HG03108 (cell line): ENCODE data around the gene CAMK2N1.
"Not testable (repeated sequence)": the region's sequence is repeated elsewhere in the genome, so short reads cannot be mapped to it uniquely, and the experiment has no call there.

Experiments used
- ATAC-seq: cut with Tn5 transposase; IDR thresholded peaks from one replicate; pipeline ENCODE4 v1.9.1; 2021; ENCODE audit warnings: moderate library complexity; ENCODE audit not compliant: unreplicated experiment

Gene CAMK2N1

GRCh38 chr1:20485527-20486456 is at the start of gene CAMK2N1:
Gene CAMK2N1 (minus strand): TSS chr1:20486210. CDS start chr1:20485379, 831 bp downstream.
- no peak for ATAC-seq

- ATAC-seq, result no peak
Observed at GRCh38 chr1:20534659-20535417, 48.8 kb upstream of the CAMK2N1 start.

- no peak for ATAC-seq
Observed at GRCh38 chr1:20533635-20534034, 47.6 kb upstream of the CAMK2N1 start.

GRCh38 chr1:20530901-20531300 is 44.9 kb upstream of the CAMK2N1 start:
- ATAC-seq, result no peak

GRCh38 chr1:20530306-20530705 is 44.3 kb upstream of the CAMK2N1 start:
- ATAC-seq, result no peak

- ATAC-seq, result no peak
Observed at GRCh38 chr1:20528221-20528620, 42.2 kb upstream of the CAMK2N1 start.

- ATAC-seq, result no peak
Observed at GRCh38 chr1:20526267-20526666, 40.3 kb upstream of the CAMK2N1 start.

GRCh38 chr1:20521960-20522861 is 36.2 kb upstream of the CAMK2N1 start:
- no peak for ATAC-seq

GRCh38 chr1:20519609-20520262 is 33.7 kb upstream of the CAMK2N1 start:
- ATAC-seq, result not testable (repeated sequence)

GRCh38 chr1:20511518-20512428 is 25.8 kb upstream of the CAMK2N1 start:
- no peak for ATAC-seq

- ATAC-seq, result no peak
Observed at GRCh38 chr1:20508411-20508771, 22.4 kb upstream of the CAMK2N1 start.

- peak; percentile 75 for ATAC-seq
Observed at GRCh38 chr1:20507564-20508410, 21.8 kb upstream of the CAMK2N1 start, which contains the start of gene MUL1. Gene MUL1 (minus strand): TSS chr1:20508151. CDS start chr1:20508024, 127 bp downstream.

GRCh38 chr1:20507248-20507563 is 21.2 kb upstream of the CAMK2N1 start:
- peak; percentile 7 for ATAC-seq

GRCh38 chr1:20505488-20505887 is 19.5 kb upstream of the CAMK2N1 start:
- ATAC-seq, result no peak

GRCh38 chr1:20500716-20501115 is 14.7 kb upstream of the CAMK2N1 start:
- no peak for ATAC-seq

GRCh38 chr1:20499718-20500117 is 13.7 kb upstream of the CAMK2N1 start:
- ATAC-seq, result no peak

- ATAC-seq, result no peak
Observed at GRCh38 chr1:20499105-20499504, 13.1 kb upstream of the CAMK2N1 start.

- ATAC-seq, result no peak
Observed at GRCh38 chr1:20498116-20498515, 12.1 kb upstream of the CAMK2N1 start.

GRCh38 chr1:20497506-20497905 is 11.5 kb upstream of the CAMK2N1 start:
- ATAC-seq, result no peak
